Medulla oblongata (tissue), 1 donor: ENCODE results near the gene ZNF423.

Experiments used
- DNase-seq: peaks from one replicate; pipeline ENCODE4 v3.0.0-alpha.2; 2015; ENCODE audit errors: extremely low spot score

Gene ZNF423

DNA sequence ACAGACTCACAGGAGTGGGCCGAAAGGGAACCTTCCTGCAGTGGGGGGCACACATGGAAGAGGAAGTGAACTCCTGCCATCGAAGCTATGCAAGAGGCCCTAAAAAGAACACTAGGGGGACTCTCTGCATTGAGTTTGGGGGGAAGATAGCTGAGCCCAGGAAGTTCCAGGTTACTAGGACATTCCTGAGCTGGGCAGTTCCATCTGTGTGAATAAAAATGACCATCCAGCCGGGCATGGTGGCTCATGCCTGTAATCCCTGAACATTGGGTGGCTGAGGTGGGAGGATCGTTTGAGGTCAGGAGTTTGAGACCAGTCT lies 211.8 kb downstream of the ZNF423 start:
- no peak for DNase-seq

DNA sequence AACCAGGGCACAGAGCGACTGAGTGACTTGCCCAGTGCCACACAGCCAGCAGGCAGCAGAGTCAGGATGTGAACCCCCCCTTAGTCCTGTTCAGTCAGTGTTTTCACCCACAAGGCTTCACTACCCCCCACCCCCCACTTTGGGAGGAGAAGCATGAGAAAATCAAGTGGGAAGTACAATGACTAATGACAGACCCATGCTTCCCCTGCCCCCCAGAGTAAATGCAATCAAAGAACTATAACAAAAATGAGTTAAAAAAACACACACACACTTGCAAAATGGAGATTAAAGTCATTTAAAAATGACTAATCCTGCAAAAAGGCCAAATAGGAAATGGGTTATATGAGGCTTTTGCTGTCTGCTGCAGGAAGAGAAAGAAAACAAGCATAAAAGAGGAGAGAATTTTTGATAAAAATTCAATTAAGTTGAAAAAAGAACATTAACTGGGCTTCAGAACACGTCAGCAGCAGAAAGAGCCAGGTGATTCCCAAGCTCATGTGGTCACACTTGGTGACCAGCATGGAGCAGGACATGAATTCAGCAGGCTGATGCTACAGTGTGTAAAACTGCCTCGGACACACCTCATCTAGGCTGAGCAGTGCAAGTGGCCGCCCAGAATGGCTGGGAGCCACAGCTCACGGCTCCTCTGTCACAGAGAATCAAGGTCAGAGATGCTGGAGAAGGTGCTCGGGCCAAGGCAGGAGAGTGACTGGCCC lies 212.3 kb downstream of the ZNF423 start:
- DNase-seq: no peak

DNA sequence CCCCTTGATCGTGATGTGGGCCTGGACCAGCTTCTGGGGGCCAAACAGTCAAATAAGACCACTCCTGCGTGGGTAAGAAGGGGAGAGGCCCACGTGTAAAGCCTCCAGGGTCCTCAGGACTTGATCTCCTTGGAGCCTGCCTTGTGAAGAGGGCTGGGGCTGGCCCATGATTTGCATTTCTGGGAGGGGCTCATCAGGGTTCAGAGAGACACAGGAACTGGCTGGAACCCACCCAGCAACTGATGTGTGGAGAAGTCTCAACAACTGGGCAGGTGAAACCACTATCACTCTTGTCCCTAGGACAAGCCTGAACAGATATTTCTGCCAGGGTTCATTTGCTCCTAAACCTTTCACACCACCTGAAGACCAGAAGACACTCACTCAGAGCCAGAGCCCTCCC lies 214.7 kb downstream of the ZNF423 start:
- no peak for DNase-seq

DNA sequence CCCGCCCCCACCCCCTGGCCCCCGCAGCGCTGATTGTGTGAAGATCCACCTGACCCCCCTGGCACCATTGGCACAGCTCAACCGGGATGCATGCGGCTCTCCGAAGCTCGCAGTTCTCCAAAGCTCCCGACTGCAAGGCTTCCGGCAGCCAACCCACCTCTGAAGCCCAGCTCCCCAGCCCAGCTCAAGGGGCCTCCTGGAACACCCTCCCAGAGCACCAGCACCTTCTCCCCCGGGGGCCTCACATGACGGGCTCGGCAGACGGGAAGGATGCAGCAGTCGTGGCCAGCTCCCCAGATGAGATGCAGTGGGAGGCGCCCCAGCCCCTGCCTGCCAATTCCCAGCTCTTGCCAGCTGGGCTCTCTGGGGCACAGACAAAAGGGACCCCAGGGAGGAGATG lies 215.3 kb downstream of the ZNF423 start:
- DNase-seq: no peak

DNA sequence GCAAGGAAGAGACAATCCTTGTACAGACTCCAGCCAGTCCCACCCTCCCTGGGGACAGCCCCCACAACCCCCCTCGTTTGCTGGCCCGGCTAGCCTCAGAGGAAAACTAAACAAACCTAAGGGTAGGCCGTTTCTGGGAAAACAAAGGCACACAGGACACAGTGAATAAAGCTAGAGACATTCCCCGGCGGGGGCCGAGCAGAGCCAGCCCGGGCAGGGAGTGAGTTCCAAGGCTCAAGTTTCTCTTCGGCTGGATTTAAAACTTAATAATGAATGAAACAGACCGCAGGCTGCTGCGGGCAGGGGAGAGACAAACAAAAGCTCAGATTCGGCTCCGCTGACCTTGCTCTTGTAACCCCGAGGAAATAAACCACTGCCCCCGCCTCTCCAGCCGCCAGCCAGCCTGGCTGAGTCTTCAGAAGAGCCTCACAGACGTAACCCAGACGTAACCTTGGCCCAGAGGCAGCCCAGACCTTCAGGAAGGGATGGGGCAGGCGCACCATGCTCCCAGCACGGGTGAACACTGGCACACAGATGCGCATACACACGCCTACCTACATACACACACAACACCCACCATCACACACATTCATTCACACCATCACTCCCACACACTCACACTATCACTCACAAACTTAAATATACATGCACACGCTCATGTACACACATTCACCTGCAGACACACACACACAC lies 216.0 kb downstream of the ZNF423 start:
- DNase-seq: peak; percentile 30

DNA sequence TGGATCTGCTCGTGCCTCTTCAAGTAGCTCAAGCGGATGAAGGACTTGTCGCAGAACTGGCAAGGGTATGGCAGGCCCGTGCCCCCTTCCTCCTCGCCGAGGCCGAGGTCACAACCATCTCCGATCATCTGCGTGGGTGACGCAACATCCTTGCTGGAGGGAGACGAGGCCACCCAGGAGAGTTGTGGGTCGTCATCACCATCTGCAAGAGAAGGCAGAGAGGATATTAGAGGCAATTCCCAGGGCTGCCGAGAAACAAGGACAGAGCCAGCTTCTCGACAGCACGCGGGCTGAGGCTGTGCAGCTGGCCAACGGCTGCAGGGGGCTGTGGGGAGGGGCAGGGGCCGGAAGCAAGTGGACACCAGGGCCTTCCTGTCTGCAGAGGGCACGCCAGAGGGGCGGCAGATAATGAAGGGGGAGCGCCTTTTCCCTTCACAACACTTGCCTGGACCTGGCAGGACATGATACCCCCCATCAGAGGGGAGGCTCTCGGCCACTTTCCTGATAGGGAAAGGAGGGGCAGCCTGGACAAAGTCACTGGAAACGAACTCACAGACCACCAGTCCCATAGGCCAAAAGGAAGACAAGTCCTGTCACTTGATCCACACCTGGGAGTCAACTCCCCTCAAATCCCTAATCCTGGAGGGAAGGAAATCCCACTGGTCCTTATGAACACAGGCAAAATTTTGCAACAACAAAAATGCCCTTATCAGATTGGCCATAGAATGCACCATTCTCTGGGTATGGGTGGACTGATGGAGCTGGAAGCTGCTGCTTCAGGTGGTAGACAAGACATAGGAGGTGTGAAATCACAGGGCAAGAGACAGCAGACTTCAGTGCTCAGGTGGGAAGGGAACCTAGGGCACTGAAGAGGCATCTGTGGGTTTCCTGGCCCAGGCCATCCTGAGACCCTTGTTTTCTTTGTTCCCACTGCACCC lies 217.0 kb downstream of the ZNF423 start:
- DNase-seq: no peak

DNA sequence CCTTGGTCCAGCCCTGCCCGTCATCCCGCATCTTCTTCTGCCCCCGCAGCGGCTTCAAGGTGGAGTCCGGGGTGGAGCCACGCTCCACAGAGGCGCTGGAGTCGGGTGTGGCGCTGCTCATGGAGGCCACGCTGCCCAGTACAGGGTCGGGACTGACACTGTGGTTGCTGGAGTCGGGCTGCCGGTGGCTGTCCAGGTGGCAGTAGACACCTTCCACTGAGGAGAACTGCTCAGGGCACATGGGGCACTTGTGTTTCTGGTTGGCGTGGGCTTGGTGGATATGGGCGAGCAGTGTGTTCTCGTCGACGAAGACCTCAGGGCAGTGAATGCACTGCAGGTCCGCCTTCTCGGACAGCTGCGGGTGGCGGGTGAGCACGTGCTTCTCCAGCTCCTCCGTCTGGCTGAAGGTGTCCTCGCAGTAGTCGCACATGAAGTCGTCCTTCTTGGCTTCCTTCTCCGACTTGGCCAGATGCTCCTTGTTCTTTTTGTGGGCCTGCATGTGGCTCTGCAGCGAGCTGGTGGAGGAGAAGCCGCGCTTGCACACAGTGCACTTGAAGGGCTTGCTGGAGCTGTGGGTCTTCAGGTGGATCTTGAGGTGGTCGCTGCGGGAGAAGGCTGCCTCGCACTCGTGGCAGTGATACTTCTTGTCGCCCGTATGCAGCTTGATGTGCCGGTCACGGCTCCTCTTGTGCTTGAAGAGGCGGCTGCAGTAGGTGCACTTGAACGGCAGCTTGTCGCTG lies 217.8 kb downstream of the ZNF423 start:
- DNase-seq: no peak

DNA sequence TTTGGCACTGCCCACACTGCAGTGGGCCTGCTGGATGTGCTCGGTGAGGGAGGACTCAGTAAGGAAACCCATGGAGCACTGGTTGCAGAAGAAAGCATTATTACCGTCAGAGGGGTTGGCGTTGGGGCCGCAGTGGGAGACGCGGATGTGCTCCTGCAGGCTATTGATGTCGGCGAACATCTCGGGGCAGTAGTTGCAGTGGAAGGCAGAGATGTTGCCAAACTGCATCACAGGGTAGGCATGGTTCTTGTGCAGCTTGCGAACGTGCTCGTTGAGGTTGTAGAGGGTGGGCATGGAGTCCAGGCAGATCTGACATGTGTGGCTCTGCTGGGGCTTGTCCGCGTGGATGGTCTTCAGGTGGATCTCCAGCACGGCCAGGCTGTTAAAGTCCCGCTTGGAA lies 218.4 kb downstream of the ZNF423 start:
- no peak for DNase-seq

DNA sequence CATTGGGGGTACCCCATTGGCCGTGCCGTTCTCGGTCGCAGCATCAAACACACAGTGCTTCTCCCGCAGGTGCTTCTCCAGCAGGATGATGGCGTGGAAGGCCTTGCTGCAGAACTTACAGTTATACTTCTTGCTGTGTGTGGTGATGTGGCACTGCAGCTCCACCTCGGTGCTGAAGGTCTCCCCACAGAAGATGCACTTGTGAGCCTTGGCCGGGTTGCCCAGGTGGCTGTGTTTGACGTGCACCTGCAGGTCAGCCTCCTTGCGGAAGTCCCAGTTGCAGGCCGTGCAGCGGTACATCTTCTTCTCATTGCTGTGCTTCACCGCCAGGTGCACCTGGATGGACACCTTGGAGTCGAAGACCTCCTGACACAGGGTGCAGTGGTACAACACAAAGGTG lies 219.3 kb downstream of the ZNF423 start:
- DNase-seq: no peak

DNA sequence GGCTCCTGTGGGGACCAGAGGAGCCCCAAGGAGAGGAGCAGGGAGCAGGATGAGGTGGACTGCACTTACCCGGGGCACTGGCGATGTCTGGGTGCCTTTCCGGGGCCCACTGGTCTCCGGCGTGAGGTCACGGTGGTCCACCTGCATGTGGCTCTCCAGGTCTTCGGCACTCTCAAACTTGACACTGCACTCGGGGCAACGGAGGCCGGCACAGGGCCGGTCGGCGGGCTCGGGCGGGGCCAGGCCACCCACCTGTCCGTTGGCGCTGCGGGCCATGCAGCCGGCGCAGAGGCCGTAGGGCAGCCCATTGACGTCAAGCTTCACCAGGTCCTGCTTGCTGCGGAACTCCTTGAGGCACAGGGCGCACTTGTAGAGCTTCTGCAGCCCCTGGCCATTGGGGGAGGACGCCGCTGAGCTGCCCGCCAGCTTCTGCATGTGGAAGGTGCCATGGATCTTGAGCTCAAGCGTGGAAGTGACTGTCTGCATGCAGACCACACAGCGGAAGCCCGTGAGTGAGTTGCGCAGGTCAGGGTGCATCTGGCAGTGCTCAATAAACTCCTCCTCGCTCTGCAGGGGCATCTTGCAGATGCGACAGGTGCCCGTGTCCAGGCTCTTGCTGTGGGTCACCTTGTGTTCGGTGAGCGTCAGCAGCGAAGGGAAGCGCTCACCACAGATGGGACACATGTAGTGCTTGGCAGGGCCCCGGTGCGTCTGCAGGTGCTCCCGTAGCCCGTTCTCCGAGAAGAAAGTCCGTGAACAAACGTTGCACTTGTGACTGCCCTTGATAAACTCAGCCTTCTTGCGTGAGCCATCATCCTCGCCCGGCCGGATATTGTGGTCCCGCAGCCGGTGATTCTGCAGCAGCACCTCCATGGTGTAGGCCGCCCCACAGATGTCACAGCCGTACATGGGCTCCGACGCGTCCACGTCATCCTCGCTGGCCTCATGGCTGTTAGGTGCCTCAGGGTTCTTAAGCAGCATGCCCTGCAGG lies 220.0 kb downstream of the ZNF423 start:
- no peak for DNase-seq

DNA sequence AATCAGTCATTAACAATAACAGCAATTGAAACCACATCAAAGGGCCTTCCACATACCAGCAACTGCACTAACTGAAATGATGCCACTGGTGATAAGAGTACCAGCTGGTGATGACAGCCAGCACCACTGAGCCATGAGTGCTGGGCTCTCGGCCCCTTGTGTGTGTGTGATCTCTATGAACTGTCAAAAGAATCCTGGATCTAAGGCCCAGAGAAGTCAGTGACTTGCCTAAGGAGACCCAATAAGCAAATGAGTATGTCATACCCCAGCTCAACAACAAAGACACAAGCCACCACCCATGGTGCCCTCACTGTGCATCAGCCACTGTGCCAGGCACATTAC lies 220.9 kb downstream of the ZNF423 start:
- no peak for DNase-seq

DNA sequence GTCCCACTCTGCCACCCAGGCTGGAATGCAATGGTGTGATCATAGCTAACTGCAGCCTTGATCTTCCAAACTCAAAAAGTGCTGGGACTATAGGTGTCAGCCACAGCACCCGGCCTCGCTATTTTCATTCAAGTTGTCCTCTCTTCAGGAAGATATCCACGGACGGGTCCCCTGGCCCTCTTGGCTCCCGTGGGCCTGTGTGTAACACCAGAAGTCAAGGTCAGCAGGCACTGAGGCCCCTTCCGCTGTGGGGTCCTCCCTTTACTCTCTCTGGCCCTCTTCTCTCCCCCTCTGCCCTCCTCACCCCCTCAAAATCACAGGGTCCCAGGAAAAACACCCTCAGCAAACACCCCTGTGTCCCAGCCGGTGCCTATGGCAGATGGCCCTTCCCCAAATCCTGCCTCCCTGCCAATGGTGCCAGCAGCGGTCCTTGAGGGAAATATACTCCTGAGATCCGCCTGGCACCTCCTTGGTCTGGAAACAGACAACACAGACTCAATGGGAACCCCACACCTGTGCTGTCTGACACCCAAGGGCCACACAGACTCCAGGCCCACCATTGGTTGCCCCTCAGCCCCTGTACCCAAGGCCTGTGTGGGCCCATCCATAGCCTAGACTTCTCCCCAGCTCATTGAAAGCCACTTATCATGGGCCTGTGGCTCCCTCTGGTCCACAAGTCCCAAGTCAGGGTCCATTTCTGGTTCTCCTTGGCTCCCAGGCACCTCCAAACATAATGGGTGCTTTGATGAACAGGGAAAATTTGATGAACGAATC lies 221.5 kb downstream of the ZNF423 start:
- DNase-seq: no peak

DNA sequence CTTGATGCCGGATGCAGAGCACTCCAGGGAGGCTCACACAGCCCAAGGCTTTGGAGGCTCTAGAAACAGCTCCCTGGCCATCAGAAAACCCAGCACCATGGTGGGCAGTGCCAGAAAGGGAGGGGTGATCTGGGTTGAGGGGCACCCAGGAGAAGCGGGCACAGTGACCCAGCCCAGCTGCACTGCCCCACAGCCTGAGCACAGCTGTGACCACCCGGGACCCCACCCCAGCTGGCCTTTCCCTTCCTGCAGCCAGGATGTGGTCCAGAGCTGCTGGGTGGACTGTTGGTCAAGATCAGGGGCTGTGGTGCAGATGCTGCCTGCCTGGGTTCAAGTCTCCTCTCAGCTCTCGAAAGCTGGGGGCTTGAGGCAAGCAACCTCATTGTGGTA lies 223.1 kb downstream of the ZNF423 start:
- no peak for DNase-seq

DNA sequence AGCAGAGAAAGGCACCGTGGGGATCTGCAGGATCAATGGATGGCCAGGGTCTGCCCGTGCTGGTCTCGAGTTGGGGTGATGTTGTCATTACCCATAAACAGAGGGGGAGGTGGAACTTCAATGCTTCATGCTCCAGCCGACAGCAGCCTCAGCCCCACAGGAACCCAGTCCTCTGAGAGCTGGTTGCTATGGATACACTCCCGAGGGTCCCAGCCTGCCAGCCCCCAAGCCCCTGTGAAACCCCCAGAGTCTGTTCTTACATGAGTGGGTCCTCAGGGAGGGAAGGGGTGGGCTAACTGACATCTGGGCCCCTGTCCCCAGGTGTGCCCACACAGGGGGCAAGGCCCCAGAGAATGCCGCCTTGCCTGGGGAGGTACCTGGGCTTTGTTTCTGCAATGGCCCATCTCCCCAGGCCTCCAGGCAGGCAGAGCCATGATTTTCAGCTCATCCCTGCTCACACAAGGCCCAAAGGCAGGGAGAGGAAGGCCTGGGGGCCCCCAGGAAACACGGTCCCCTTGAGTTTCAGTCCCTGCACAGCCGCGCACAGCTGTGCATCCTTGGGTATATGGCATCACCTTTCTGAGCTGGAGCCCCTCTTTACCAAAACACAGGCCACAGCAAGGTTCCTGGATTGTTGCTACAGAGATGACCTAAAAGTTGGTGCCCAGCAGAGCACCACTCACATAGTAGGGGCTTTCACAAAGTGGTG lies 223.7 kb downstream of the ZNF423 start:
- no peak for DNase-seq

DNA sequence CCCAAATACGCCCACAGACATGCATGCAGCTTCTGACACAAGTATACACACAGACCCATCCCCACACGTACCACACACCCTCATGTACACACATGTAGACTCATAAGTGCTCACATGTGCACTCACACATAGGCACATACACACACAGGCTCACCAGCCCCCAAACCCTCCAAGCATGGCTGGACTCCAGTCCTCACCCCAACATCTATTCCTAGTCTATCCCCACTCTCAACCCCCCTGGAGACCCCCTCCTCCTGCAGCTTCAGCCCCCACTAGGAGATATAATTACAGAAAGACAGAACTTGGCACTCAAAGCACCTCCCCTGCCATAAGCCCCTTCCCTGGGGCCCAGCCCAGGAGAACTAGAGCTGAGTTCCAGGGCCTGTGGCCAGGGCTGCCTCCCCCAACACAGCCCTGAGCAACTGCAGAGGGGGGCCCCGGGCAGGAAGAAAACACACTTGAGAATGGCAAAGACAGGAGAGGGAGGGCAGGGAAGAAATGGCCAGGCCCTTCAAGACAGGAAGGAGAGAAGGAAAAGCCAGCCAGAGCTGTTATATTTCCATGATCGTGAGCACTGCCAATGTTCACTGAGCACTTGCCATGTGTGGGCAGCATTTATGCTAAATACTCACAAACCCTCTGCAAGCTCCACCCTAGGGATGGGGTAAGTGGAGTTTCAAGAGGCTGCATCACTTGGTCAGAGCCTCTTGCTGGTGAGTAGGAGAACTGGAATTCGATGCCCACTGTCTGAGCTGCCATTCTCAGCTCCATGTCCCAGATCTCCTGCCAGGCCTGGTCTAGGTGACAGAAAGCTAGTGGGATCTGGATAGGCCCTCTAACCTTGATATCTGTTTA lies 224.5 kb downstream of the ZNF423 start:
- DNase-seq: peak; percentile 24

DNA sequence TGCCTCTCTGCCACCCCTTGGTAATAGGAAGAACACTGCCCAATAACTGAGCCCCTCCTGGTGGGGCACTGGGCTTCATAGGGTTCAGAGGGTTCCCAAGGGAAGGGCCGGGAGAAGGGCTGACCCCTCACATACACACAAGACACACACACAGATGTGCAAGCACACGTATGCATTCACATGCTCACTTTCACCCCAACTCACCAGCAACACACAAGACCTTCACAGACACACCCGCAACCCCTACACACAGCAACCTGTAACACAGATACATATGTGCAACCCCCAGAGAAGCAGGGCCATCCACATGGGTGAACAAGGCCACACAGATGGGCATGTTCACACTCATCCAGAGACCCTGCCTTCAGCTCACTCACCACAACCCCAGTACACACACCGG lies 225.1 kb downstream of the ZNF423 start:
- DNase-seq: no peak

DNA sequence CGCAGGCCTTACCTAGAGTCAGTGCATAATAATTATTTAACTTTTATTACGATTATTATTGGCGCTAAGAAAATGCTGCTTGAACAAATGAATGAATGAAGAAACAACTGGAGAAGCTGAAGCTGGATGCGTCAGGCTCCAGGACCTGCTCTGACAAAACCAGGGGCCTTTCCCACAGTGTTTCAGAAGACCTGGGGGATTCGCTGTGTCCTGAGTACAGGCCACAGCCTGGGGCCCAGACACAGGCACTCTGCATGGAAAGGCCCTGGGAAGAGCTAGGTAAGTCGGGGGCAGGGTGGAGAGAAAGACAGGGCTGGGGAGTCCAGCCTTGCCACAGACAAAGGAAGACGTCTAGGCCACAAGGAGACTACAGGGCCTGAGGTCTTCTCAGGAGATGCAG lies 226.1 kb downstream of the ZNF423 start:
- no peak for DNase-seq

DNA sequence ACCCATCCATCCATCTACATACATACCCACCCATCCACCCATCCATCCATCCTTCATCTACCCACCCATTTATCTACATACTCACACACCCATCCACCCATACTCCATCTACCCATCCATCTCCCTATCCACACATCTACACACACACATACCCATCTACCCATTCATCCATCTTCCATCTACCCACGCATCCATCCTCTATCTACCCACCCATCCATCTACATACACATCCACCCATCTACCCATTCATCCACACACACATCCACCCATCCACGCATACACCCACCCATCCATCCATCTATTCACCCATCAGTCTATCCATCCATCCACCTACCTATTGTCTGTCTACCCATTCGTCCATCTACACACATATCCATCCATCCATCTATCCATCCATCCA lies 227.8 kb downstream of the ZNF423 start:
- DNase-seq: no peak
